GM19372 (cell line): Measurements from ENCODE around the gene PRX.
"Not testable (repeated sequence)": the region's sequence is repeated elsewhere in the genome, so short reads cannot be mapped to it uniquely, and the experiment has no call there.

Source experiments
- ATAC-seq: cut with Tn5 transposase; IDR thresholded peaks from one replicate; pipeline ENCODE4 v1.9.1; 2021; ENCODE audit warnings: mild to moderate bottlenecking, low read depth, moderate library complexity; ENCODE audit not compliant: unreplicated experiment

The PRX gene

DNA sequence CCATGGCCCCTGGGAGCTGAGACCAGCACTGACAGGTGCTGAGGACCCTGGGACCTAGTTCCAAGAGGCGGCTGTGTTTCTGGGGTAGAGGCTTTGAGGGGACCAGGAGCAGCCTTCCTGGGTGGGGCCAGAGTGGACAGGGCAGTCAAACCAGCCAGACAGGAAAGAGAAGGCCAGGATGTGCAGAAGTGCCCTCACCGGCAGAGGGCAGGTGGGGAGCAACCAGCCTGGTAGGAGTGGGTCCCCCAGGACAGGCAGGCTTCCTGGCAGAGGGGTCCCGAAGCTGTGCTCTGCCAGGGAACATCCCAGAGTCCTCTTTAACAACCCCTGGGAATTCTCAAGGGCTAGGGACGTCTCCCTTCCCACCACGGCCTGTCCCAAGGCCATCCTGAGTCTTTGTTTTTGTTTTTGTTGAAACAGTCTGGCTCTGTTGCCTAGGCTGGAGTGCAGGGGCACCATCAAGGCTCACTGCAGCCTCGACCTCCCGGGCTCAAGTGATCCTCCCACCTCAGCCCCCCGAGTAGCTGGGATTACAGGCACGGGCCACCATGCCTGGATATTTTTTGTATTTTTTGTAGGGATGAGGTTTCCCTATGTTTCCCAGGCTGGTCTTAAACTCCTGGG, 20.2 kb downstream of the PRX start:
- no peak for ATAC-seq

DNA sequence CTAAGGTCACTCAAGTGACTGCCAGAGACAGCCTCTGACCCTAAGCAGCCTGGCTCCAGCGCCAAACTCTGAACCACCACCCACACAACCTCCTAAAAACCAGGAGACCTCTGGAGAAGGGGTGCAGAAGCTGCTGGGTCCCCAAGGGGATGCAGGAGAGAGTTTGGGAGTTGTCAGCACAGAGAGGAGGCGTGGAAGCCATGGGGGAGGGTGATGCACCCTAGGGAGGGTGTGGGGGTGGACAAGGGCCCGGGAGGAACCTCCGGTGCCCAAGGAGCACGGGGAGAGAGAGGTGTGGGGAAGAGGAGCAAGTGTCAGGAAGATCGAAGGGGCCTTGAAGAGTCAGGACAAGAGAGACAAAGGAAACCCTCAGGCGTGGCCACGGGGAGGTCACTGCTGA, 21.1 kb downstream of the PRX start:
- no peak for ATAC-seq

DNA sequence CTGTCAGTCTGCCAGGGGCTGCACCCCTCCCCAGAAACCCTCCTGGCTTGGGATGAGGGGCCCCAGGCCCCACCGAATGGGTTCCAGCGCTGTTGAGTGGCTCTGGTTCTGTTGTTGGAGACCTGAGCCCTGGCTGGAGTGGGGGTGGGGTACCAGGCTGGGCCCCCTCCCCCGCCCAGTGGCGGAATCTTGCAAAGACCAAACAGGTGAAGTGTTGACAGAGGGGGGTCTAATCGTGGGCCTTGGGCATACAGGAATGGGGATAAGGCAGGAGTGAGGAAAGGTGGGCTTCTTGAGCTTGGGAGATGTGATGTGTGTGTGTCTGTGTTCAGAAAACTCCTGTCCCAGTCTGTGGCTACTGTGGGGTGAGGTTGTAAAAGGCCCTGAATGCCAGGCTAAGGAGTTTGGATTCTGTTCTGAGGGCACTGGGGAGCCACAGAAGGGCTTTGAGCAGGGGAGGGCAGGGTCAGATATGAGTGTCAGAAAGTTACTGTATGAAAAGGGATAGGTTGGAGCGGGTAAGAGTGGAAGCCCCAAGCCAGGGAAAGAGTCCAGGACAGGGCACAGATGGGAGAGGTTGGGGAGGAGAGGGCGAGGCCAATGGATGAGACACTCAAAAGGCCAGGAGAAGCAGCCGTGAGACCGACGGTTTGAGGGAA, 23.0 kb downstream of the PRX start, which contains the start of gene HIPK4:
Gene HIPK4, minus strand, starts transcription at position 98 of the 659 bp plus-strand sequence. CDS start 279 bp downstream, outside the sequence.
- no peak for ATAC-seq

DNA sequence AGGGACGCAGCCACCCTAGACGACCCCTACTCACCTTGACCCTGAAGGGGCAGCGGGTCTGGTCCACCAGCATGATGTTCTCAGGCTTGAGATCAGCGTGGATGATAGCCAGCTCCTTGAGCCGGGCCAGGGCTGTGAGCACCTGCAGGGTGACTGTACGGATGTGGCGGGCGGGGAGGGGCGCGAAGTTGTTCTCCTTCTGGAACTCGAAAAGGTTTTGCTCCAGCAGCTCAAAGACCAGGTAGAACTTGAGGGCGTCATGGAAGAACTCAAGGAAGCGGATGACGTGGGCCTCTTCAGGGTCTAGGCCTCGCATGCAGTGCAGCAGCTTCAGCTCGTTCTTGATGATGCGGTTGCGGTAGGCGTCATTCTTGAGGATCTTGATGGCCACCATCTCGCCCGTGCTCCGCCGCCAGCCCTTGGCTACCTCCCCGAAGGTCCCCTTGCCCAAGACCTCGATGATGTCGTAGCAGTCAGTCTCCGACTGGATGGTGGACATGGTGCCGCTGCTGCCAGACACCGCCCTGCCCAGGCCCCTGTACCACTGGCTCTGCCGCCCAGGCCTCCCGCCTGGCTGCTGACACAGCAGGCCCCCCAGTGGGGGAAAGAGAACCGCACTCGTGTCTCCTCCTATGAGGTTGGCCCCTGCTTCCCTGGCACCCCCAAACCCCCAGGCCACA, 23.6 kb downstream of the PRX start:
- ATAC-seq = no peak

DNA sequence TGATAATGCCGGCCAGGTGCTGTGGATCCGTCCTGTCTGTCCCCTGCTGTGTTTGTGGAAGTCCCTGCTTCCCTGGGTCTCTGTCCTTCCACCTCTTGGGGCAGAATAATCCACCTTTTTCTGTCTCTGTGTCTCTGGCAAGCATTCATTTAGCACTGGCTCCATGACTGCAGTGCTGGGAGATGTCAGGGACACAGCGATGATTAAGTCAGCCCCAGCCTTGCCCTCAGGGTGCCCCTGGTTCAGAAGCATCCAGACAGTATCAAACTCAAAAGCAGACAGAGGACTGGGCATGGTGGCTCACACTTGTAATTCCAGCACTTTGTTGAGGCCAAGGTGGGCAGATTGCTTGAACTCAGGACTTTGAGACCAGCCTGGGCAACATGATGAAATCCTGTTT, 24.7 kb downstream of the PRX start:
- ATAC-seq = no peak

DNA sequence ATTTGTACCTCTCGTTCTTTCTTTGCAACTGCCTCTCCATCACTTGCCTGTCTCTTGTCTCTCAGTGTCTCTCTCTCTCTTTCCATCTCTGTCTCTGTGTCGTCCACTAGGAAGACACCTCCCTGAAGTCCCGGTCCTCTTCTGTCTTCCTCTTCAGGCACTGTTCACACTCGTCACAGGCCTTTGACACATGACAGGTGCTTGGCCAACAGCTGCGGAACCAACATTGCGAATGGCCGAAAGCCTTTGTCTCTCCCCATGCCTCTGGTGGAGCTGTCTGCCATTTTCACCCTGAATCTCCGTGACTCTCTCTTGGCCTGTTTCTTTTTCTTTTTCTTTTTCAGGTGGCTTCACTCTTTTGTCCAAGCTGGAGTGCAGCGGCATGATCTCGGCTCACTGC, 26.0 kb downstream of the PRX start:
- ATAC-seq = no peak

DNA sequence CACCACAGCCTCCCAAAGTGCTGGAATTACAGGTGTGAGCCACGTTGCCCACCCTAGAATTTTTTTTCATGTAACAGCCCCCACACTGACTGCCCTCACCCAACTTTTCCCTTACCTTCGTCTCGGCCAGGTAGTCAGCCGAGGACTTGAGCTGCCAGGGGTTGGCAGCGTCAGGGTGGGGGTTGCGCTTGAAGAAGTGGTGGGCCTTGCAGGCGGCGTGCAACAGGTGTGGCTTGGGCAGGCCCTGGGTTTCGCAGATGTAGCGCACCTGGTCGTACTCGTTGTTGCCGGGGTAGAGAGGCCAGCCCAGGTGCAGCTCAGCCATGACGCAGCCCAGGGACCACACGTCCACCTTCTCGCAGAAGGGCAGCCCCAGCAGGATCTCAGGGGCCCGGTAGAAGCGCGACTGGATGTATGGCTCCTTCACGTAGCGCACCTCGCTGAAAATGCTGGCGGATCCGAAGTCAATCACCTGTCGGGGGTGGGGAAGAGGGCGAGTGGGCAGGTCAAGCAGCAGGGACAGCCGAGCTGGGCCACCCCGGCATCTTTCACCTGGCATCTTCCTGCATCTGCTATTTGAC, 29.4 kb downstream of the PRX start:
- ATAC-seq = no peak

DNA sequence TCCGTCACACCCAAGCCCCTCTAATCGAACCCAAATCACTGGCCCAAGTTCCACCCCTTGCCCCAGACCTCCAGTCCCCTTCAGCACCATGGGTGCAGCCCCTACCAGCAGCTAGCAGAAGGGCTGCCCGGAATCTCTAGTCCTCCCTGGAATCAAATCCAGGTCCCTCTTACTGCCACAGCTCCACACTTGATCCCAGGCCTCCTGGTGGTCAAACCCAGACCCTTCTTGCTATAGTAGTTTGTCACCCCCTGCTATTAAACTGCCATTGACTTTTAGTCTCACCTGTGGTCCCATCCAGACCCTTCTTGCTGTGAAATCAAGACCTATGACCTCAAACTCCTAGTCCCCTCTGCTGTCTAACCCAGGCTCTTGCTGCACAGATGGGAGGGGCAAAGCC, 31.9 kb downstream of the PRX start:
- no peak for ATAC-seq

DNA sequence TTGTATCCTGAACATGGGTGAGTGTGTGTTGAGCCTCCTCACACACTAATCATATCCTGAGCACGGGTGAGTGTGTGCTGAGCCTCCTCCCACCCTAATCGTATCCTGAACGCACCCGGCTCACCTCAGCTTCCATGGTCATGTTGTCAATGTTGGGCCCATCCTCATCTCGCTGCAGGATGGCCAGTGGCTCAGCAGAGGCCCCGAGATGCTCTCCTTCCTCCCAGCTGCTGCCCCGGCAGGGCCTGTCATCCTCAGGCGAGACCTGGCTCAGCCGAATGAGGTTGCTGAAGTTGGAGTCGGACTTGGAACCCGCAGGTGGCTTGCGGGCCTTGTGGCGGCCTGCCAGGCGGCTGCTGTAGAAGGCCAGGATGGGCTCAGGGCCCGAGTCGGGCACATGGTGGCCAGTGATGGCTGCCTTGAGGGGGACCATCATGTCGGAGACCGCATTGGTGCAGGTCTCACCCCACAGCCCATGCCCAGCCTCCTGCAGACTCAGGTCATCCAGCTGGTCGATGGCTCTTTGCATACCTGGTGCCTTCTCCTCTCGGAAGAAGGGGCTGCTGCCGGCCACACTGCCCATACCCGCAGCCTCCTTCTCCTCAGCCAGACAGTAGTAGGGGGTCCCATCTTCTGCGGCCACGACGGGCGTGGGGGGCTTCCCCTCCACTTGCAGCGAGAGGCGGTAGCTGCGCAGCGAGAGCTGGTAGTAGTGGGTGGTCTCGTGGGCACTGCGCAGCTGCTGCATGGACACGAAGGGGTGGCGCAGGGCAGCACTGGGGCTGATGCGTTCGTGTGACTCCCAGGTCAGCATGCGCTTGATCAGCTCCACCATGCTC, 32.8 kb downstream of the PRX start:
- ATAC-seq = no peak

- no peak for ATAC-seq
Observed at GRCh38 chr19:40379446-40380198, 33.6 kb downstream of the PRX start.

- no peak for ATAC-seq
Observed at GRCh38 chr19:40378509-40378908, 34.7 kb downstream of the PRX start.

GRCh38 chr19:40377876-40378385, 35.2 kb downstream of the PRX start:
- ATAC-seq = no peak

- ATAC-seq = no peak
Observed at GRCh38 chr19:40376286-40376862, 36.8 kb downstream of the PRX start.

GRCh38 chr19:40374084-40374483, 39.1 kb downstream of the PRX start:
- no peak for ATAC-seq

DNA sequence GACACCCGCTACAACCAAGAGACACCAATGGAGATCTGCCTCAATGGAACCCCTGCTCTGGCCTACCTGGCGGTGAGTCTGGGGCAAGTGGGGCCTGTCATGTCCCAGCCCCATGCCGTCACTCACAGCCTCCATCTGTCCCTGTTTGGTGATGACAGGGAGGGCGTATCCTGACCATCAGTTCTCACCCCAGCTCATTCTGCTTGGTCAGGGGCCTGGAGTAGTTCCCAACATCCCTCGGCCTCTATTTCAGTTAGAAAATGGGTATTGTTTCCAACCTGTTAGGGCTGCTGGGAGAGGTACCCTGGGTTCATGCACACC, 41.4 kb downstream of the PRX start:
- no peak for ATAC-seq

DNA sequence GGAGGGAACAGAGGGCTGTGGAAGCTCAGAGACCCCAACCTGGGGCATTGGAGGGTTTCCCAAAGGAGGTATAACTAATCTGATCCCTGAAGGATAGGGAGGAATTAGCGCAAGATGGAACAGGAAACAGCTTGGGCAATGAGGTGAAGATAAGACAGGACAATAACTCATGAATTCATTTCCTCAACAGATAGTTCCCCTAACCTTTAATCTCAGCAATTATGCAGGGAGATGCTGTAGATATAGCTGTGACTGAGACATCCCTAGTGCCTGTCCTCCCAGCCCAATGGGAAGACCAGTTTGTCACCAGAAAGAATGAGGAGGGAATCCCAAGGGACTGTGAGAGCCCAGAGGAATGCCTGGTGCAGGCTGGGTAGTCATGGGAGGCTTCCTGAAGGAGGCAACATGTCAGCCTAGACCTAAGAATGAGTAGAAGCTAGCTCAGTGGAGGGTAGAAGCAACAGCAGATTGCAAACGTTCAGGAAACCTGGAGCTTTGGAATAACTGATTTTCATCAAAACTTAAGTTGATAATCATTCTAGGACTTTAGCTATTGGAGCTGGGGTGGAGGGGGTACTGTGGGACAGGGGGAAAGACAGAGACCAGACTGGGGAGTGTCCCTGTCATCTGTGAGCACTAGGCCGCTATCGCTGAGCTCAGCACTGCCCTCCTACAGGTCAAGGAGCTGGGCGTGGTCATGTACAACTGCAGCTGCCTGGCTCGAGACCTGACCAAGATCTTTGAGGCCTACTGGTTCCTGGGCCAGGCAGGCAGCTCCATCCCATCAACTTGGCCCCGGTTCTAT, 42.0 kb downstream of the PRX start:
- no peak for ATAC-seq

DNA sequence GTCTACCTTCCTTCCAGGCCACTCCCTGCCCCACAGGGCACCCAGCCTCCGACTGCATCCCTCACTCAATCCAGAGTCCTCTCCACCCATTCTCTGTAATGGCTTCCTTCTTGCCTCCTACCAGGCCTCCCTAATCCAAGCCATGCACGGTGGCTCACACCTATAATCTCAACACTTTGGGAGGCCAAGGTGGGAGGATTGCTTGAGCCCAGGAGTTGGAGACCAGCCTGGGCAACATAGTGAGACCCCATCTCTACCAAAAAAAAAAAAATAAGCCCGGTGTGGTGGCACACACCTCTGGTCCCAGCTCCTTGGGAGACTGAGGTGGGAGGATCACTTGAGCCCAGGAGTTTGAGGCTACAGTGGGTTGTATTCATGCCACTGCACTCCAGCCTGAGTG, 42.9 kb downstream of the PRX start:
- ATAC-seq = not testable (repeated sequence)

DNA sequence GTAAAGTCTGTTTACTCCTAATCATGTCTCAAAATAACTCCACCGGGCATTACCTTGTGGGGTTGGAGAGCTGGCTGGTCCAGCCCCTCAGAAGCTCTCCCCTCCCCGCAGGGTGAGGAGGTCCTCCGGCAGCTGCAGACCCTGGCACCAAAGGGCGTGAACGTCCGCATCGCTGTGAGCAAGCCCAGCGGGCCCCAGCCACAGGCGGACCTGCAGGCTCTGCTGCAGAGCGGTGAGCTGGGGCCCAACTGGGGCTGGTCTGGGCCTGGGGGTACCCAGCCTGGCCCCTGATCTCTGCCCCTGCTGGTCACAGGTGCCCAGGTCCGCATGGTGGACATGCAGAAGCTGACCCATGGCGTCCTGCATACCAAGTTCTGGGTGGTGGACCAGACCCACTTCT, 43.4 kb downstream of the PRX start:
- ATAC-seq = no peak
